OCI-M2 (cell line): Measurements from ENCODE around the gene BRSK2.

Source experiments
- DNase-seq: peaks from one replicate; lab custom pipeline; 2025; ENCODE audit not compliant: unreplicated experiment; lab: John Stamatoyannopoulos, UW

Gene BRSK2

GRCh38 chr11:1462698-1462975, 72.9 kb downstream of the BRSK2 start:
- DNase-seq = no peak

GRCh38 chr11:1463056-1463455, 73.3 kb downstream of the BRSK2 start:
- DNase-seq = no peak

GRCh38 chr11:1466784-1467183, 77.0 kb downstream of the BRSK2 start:
- DNase-seq = no peak

- DNase-seq = no peak
Measured at GRCh38 chr11:1467270-1467669, 77.5 kb downstream of the BRSK2 start.

GRCh38 chr11:1468002-1468401, 78.3 kb downstream of the BRSK2 start:
- no peak for DNase-seq

- no peak for DNase-seq
Measured at GRCh38 chr11:1468473-1469066, 78.8 kb downstream of the BRSK2 start.

- no peak for DNase-seq
Measured at GRCh38 chr11:1469287-1469910, 79.7 kb downstream of the BRSK2 start.

GRCh38 chr11:1469911-1470680, 80.4 kb downstream of the BRSK2 start:
- DNase-seq = no peak

- DNase-seq = no peak
Measured at GRCh38 chr11:1470681-1471611, 81.2 kb downstream of the BRSK2 start.

- DNase-seq = no peak
Measured at GRCh38 chr11:1471736-1472135, 82.0 kb downstream of the BRSK2 start.

GRCh38 chr11:1472180-1473005, 82.7 kb downstream of the BRSK2 start:
- no peak for DNase-seq

GRCh38 chr11:1473011-1473628, 83.4 kb downstream of the BRSK2 start:
- no peak for DNase-seq

GRCh38 chr11:1473786-1474185, 84.1 kb downstream of the BRSK2 start:
- DNase-seq = no peak

GRCh38 chr11:1475841-1476240, 86.1 kb downstream of the BRSK2 start:
- no peak for DNase-seq

- DNase-seq = no peak
Measured at GRCh38 chr11:1476940-1477736, 87.4 kb downstream of the BRSK2 start.

- DNase-seq = no peak
Measured at GRCh38 chr11:1478011-1478410, 88.3 kb downstream of the BRSK2 start.

GRCh38 chr11:1478544-1478943, 88.8 kb downstream of the BRSK2 start:
- DNase-seq = no peak

GRCh38 chr11:1479006-1479677, 89.4 kb downstream of the BRSK2 start:
- DNase-seq = no peak

- no peak for DNase-seq
Measured at GRCh38 chr11:1479678-1480118, 90.0 kb downstream of the BRSK2 start.
